ENCODE measurements around the gene WDFY4.

WDFY4 gene

DNA sequence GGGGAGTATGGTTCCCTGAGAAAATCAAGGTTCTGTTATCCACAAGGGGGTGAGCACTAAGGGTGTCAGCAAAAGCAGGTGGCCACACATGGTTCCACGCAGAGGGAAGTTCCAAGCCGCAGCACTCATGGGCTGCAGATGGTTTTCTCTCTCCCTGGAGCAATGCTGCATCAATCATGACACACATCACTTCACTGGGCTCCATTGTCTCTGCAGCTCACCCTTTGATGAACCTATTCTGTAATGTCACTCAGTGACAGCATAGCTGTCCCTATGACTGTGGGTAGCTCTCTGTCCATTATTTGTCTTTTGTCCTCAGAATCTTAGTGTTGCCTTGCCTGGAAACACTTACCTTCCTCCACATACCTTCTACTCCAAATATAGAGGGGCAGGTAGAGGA lies 220.2 kb downstream of the WDFY4 start:
- H3K9me3 ChIP-seq: no peaks in the 10 kb centered on the region
- TF ChIP-seq, protein P1, sequence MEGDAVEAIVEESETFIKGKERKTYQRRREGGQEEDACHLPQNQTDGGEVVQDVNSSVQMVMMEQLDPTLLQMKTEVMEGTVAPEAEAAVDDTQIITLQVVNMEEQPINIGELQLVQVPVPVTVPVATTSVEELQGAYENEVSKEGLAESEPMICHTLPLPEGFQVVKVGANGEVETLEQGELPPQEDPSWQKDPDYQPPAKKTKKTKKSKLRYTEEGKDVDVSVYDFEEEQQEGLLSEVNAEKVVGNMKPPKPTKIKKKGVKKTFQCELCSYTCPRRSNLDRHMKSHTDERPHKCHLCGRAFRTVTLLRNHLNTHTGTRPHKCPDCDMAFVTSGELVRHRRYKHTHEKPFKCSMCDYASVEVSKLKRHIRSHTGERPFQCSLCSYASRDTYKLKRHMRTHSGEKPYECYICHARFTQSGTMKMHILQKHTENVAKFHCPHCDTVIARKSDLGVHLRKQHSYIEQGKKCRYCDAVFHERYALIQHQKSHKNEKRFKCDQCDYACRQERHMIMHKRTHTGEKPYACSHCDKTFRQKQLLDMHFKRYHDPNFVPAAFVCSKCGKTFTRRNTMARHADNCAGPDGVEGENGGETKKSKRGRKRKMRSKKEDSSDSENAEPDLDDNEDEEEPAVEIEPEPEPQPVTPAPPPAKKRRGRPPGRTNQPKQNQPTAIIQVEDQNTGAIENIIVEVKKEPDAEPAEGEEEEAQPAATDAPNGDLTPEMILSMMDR (IDR thresholded peaks at IDR 0.05; ENCODE audit: low read depth, low read length): no peak
- no peaks in the 10 kb centered on the region for H3K36me3 ChIP-seq
- DNase-seq: no peak
- peaks cover 8% of the 10 kb centered on the region for H3K27me3 ChIP-seq
- H3K4me3 ChIP-seq (ENCODE audit: low read depth, low read length): no peak overlapping the region
- H3K4me1 ChIP-seq: no peaks in the 10 kb centered on the region

DNA sequence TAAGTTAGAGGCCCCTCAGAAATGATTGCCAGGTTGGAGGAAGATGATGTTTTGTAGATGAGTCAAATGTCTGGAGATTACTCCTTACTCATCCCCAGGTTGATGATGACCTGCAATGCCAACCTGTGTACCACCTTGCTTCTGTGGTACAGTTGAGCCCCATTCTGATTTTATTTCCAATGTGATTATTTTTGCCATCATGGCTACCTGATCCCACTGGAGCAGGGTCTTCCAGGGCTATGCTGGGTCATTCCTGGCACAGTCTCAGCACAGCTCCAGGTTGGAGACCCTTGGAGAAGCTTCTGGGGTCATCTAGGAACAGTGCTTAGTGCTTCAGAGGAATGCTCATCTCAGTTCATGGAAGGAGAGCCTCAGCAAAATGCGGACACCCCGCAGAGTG lies 220.6 kb downstream of the WDFY4 start:
- Histone ChIP-seq H3K4me1 (no peaks in the 10 kb centered on the region), H3K36me3 (no peaks in the 10 kb centered on the region), H3K4me3 (ENCODE audit: low read depth, low read length) (no peak overlapping the region), H3K9me3 (no peaks in the 10 kb centered on the region), H3K27me3 (peaks cover 8% of the 10 kb centered on the region)
- no peak for DNase-seq
- TF ChIP-seq, protein P1 (IDR thresholded peaks at IDR 0.05; ENCODE audit: low read depth, low read length): no peak

DNA sequence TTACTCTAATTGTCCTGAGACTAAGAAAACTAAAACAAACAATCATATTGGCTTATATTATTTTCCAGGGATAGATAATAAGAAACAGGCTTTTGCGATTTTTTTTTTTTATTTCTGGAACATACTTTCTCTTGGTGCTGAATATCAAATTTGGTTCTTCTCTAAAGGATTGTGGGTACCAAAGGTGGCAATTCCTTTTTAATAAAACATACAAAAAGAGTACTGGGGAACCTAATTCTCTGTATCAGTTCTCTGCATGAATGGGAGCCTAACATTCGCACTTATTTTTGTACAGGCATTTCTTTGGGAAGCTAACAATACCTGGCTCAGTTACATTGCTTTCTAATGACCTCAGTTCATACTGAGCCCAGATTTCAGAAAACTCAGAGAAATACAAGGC lies 222.2 kb downstream of the WDFY4 start:
- H3K36me3 ChIP-seq: no peaks in the 10 kb centered on the region
- peaks cover 8% of the 10 kb centered on the region for H3K27me3 ChIP-seq
- H3K9me3 ChIP-seq: no peaks in the 10 kb centered on the region
- H3K4me3 ChIP-seq (ENCODE audit: low read depth, low read length): no peak overlapping the region
- no peaks in the 10 kb centered on the region for H3K4me1 ChIP-seq
- TF ChIP-seq, protein P1 (IDR thresholded peaks at IDR 0.05; ENCODE audit: low read depth, low read length): no peak
- DNase-seq: no peak

DNA sequence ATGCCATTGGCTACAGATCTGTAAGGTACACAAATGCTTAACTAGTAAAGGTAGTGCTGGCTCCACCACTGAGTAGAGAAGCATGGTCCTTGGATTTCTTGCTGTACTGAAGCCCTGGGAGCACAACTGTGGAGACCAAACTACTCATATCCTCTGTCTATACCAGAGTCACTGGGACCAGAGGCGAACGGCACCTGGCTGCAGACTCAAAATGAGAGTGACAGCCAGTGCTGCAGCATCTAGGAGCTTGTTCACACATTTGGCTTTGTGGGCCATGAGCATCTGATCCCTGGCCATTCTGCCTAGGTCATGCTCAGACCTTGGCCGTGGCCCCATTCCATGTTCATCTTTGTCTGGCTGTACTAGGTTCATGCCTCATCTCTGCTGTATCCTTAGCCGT lies 223.1 kb downstream of the WDFY4 start:
- Histone ChIP-seq H3K4me3 (ENCODE audit: low read depth, low read length) (no peak overlapping the region), H3K36me3 (no peaks in the 10 kb centered on the region), H3K9me3 (no peaks in the 10 kb centered on the region), H3K4me1 (no peaks in the 10 kb centered on the region), H3K27me3 (peaks cover 8% of the 10 kb centered on the region)
- no peak for DNase-seq
- TF ChIP-seq, protein P1 (IDR thresholded peaks at IDR 0.05; ENCODE audit: low read depth, low read length): no peak

DNA sequence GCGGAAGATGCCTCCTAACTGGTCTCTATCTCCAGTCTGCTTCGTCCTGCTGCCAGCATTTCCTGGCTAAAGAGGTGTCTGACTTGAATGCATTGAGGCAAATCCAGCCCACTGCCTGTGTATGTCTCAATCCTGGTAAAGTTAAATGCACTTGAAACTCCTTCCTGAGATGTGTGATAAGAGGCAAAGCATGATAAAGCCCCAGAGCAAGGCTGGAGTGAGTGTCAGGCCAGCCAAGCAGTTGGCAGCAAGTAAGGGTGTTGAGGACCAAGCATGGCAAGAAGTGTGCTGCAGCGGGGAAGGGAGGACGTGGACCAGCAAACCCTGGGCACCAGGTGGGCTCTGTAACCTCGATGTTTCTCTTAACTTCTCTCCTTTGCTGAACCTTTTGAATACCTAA lies 225.9 kb downstream of the WDFY4 start:
- H3K4me3 ChIP-seq (ENCODE audit: low read depth, low read length): no peak overlapping the region
- H3K27me3 ChIP-seq: peaks cover 8% of the 10 kb centered on the region
- DNase-seq: no peak
- H3K4me1 ChIP-seq: no peaks in the 10 kb centered on the region
- TF ChIP-seq, protein P1 (IDR thresholded peaks at IDR 0.05; ENCODE audit: low read depth, low read length): no peak
- no peaks in the 10 kb centered on the region for H3K9me3 ChIP-seq
- no peaks in the 10 kb centered on the region for H3K36me3 ChIP-seq

DNA sequence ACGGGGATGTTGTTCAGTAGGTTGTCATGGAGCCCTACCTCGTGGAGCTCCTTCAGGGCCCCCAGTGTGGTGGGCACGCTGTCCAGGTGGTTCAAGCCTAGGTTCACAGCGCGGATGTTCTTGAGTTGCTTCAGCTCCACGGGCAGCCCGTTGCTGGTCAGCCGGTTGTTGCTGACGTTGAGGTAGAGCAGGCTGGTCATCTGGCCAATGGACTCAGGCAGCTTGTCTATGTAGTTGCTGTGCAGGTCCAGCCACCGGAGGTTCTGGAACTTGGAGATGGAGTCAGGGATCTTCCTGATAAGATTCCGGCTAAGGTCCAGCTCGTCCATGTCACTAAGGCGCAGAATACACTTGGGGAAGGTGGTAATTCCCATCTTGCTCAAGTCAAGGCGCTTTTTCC lies 229.0 kb downstream of the WDFY4 start:
- TF ChIP-seq, protein P1 (IDR thresholded peaks at IDR 0.05; ENCODE audit: low read depth, low read length): no peak
- Histone ChIP-seq H3K9me3 (no peaks in the 10 kb centered on the region), H3K4me1 (no peaks in the 10 kb centered on the region), H3K36me3 (no peaks in the 10 kb centered on the region), H3K4me3 (ENCODE audit: low read depth, low read length) (no peak overlapping the region), H3K27me3 (peaks cover 14% of the 10 kb centered on the region)
- no peak for DNase-seq
